ENCODE data around the gene ZSCAN26. TPM values are rescaled to one million over a fixed set of nuclear protein-coding genes. Genes with fewer than 3 reads are reported as not detected.
A peak's percentile ranks its signal among the peaks of the same experiment; 100 is the strongest.
"Not testable (repeated sequence)": the region's sequence is repeated elsewhere in the genome, so short reads cannot be mapped to it uniquely, and the experiment has no call there.

Gene ZSCAN26
- total RNA-seq, 2 experiments from 2014 or later = 7.8 to 11.7 TPM

- ATAC-seq (no peak), DNase-seq (no peak)
- H3K36me3 Mint-ChIP-seq = peaks cover 15% of the 10 kb centered on the region
- no peak overlapping the region for H3K4me3 Mint-ChIP-seq
- H3K4me1 Mint-ChIP-seq = peaks cover 22% of the 10 kb centered on the region
- no peaks in the 10 kb centered on the region for H3K9me3 Mint-ChIP-seq (ENCODE audit: low read depth)
- peaks cover 3% of the 10 kb centered on the region for H3K27me3 Mint-ChIP-seq
- H3K27ac Mint-ChIP-seq = no peak overlapping the region
- CTCF ChIA-PET = interaction anchor here (1.3 to 2.7 kb wide), 4 partner anchors 8 to 88 kb away, joined by 6 to 21 read pairs (median 12); partner anchors contain the start of genes PGBD1 and ZKSCAN4
Observed at GRCh38 chr6:28267695-28268059, 734 bp downstream of the ZSCAN26 start.

- ATAC-seq = no peak
- H3K4me1 Mint-ChIP-seq = peaks cover 20% of the 10 kb centered on the region
- H3K36me3 Mint-ChIP-seq = peaks cover 25% of the 10 kb centered on the region
- no peaks in the 10 kb centered on the region for H3K27me3 Mint-ChIP-seq
- H3K9me3 Mint-ChIP-seq (ENCODE audit: low read depth) = no peaks in the 10 kb centered on the region
- DNase-seq = no peak
- H3K4me3 Mint-ChIP-seq = no peak overlapping the region
- CTCF ChIA-PET = no interaction called here
- H3K27ac Mint-ChIP-seq = peak overlapping the region; percentile 25
Observed at GRCh38 chr6:28269492-28269891, 2.5 kb downstream of the ZSCAN26 start.

- ATAC-seq (no peak), DNase-seq (no peak)
- Mint-ChIP-seq H3K4me3 (no peak overlapping the region), H3K27ac (peak overlapping the region; percentile 1), H3K27me3 (no peaks in the 10 kb centered on the region), H3K4me1 (peaks cover 15% of the 10 kb centered on the region), H3K36me3 (peaks cover 44% of the 10 kb centered on the region), H3K9me3 (ENCODE audit: low read depth) (no peaks in the 10 kb centered on the region)
- CTCF ChIA-PET = interaction anchor here (1.1 to 1.2 kb wide), 2 partner anchors 8 to 81 kb away, joined by 3 to 6 read pairs; partner anchors contain the start of gene ZSCAN26
Observed at GRCh38 chr6:28274888-28275287, 7.9 kb downstream of the ZSCAN26 start.

GRCh38 chr6:28277746-28278145 is 10.8 kb downstream of the ZSCAN26 start:
- DNase-seq (no peak), ATAC-seq (no peak)
- peaks cover 32% of the 10 kb centered on the region for H3K36me3 Mint-ChIP-seq
- H3K27me3 Mint-ChIP-seq = peaks cover 5% of the 10 kb centered on the region
- H3K4me3 Mint-ChIP-seq = no peak overlapping the region
- H3K27ac Mint-ChIP-seq = no peak overlapping the region
- peaks cover 20% of the 10 kb centered on the region for H3K4me1 Mint-ChIP-seq
- CTCF ChIA-PET = no interaction called here
- H3K9me3 Mint-ChIP-seq (ENCODE audit: low read depth) = no peaks in the 10 kb centered on the region

- DNase-seq (no peak), ATAC-seq (peak; percentile 7)
- H3K4me1 Mint-ChIP-seq = peaks cover 14% of the 10 kb centered on the region
- H3K4me3 Mint-ChIP-seq = peak overlapping the region; percentile 81
- no peak overlapping the region for H3K27ac Mint-ChIP-seq
- no peaks in the 10 kb centered on the region for H3K9me3 Mint-ChIP-seq (ENCODE audit: low read depth)
- peaks cover 5% of the 10 kb centered on the region for H3K27me3 Mint-ChIP-seq
- CTCF ChIA-PET = interaction anchor here (1.0 to 3.0 kb wide), 3 partner anchors 13 to 75 kb away, joined by 3 to 12 read pairs (median 3); partner anchors contain the start of gene ZSCAN26
- H3K36me3 Mint-ChIP-seq = peaks cover 19% of the 10 kb centered on the region
Observed at GRCh38 chr6:28280595-28281287, 13.8 kb downstream of the ZSCAN26 start.

GRCh38 chr6:28281288-28282064 is 14.5 kb downstream of the ZSCAN26 start, which contains the start of gene PGBD1:
Gene PGBD1 (plus strand): TSS chr6:28281572. CDS start chr6:28283814, 2,242 bp downstream.
- Mint-ChIP-seq H3K4me3 (peak within 1 kb of the TSS; percentile 81), H3K9me3 (ENCODE audit: low read depth) (no peaks in the 10 kb centered on the region), H3K36me3 (peaks cover 12% of the 10 kb centered on the region), H3K27ac (no peak within 1 kb of the TSS), H3K27me3 (peaks cover 5% of the 10 kb centered on the region), H3K4me1 (peaks cover 14% of the 10 kb centered on the region)
- ATAC-seq (peak; percentile 98), DNase-seq (peak; percentile 77)
- CTCF ChIA-PET = interaction anchor here (1.0 to 3.0 kb wide), 3 partner anchors 14 to 75 kb away, joined by 3 to 12 read pairs (median 3); partner anchors contain the start of gene ZSCAN26

- Mint-ChIP-seq H3K27me3 (peaks cover 5% of the 10 kb centered on the region), H3K27ac (no peak overlapping the region), H3K9me3 (ENCODE audit: low read depth) (no peaks in the 10 kb centered on the region), H3K36me3 (peaks cover 16% of the 10 kb centered on the region), H3K4me3 (no peak overlapping the region), H3K4me1 (peaks cover 14% of the 10 kb centered on the region)
- DNase-seq = no peak
- ATAC-seq = no peak
- CTCF ChIA-PET = no interaction called here
Observed at GRCh38 chr6:28282926-28283325, 16.0 kb downstream of the ZSCAN26 start.

- Mint-ChIP-seq H3K9me3 (ENCODE audit: low read depth) (peaks cover 2% of the 10 kb centered on the region), H3K36me3 (peaks cover 29% of the 10 kb centered on the region), H3K4me1 (peaks cover 6% of the 10 kb centered on the region), H3K27me3 (no peaks in the 10 kb centered on the region), H3K27ac (no peak overlapping the region), H3K4me3 (no peak overlapping the region)
- CTCF ChIA-PET = no interaction called here
- no peak for DNase-seq
- no peak for ATAC-seq
Observed at GRCh38 chr6:28291573-28291972, 24.6 kb downstream of the ZSCAN26 start.

GRCh38 chr6:28295326-28295725 is 28.4 kb downstream of the ZSCAN26 start:
- CTCF ChIA-PET = interaction anchor here (1.0 kb wide), 1 partner anchor 61 kb away, joined by 3 read pairs; no protein-coding TSS in a partner anchor
- Mint-ChIP-seq H3K4me1 (peaks cover 6% of the 10 kb centered on the region), H3K36me3 (peaks cover 23% of the 10 kb centered on the region), H3K27me3 (no peaks in the 10 kb centered on the region), H3K27ac (no peak overlapping the region), H3K9me3 (ENCODE audit: low read depth) (peaks cover 2% of the 10 kb centered on the region), H3K4me3 (no peak overlapping the region)
- DNase-seq = no peak
- ATAC-seq = no peak

GRCh38 chr6:28296520-28297060 is 29.6 kb downstream of the ZSCAN26 start:
- CTCF ChIA-PET = no interaction called here
- Mint-ChIP-seq H3K4me3 (no peak overlapping the region), H3K27me3 (no peaks in the 10 kb centered on the region), H3K36me3 (peaks cover 24% of the 10 kb centered on the region), H3K9me3 (ENCODE audit: low read depth) (no peaks in the 10 kb centered on the region), H3K27ac (no peak overlapping the region), H3K4me1 (peaks cover 6% of the 10 kb centered on the region)
- ATAC-seq = no peak
- DNase-seq = no peak

GRCh38 chr6:28303570-28303969 is 36.6 kb downstream of the ZSCAN26 start:
- ATAC-seq = peak; percentile 36

GRCh38 chr6:28306363-28306762 is 39.4 kb downstream of the ZSCAN26 start:
- DNase-seq; ATAC-seq; H3K4me3 Mint-ChIP-seq; H3K27me3 Mint-ChIP-seq; H3K27ac Mint-ChIP-seq; H3K9me3 Mint-ChIP-seq (ENCODE audit: low read depth); CTCF ChIA-PET: not testable (repeated sequence)
- Mint-ChIP-seq H3K4me1 (peaks cover 15% of the 10 kb centered on the region), H3K36me3 (peaks cover 11% of the 10 kb centered on the region)

More at GRCh38 chr6:28303570-28303969, 36.6 kb downstream of the ZSCAN26 start:
- peaks cover 15% of the 10 kb centered on the region for H3K4me1 Mint-ChIP-seq
- H3K9me3 Mint-ChIP-seq (ENCODE audit: low read depth) = peaks cover 4% of the 10 kb centered on the region
- peaks cover 3% of the 10 kb centered on the region for H3K27me3 Mint-ChIP-seq
- H3K4me3 Mint-ChIP-seq = peak overlapping the region; percentile 10
- H3K36me3 Mint-ChIP-seq = peaks cover 20% of the 10 kb centered on the region
- no peak for DNase-seq
- H3K27ac Mint-ChIP-seq = no peak overlapping the region
- CTCF ChIA-PET = no interaction called here

- Mint-ChIP-seq H3K4me1 (no peaks in the 10 kb centered on the region), H3K9me3 (ENCODE audit: low read depth) (peaks cover 3% of the 10 kb centered on the region), H3K27me3 (peaks cover 12% of the 10 kb centered on the region), H3K4me3 (no peak overlapping the region), H3K36me3 (peaks cover 3% of the 10 kb centered on the region), H3K27ac (no peak overlapping the region)
- DNase-seq (no peak), ATAC-seq (no peak)
- CTCF ChIA-PET = no interaction called here
Observed at GRCh38 chr6:28311139-28311823, 44.3 kb downstream of the ZSCAN26 start.
